IPS-18a (cell line): ENCODE results near the gene PLET1.

ENCODE experiments used
- H3K27ac ChIP-seq: one replicate; pipeline ENCODE4 v1.5.1; 2013; ENCODE audit warnings: low read length
- H3K27me3 ChIP-seq: one replicate; pipeline ENCODE4 v1.6.1; 2013; ENCODE audit warnings: mild to moderate bottlenecking, low read length; ENCODE audit not compliant: control insufficient read depth, insufficient read depth
- H3K36me3 ChIP-seq: one replicate; pipeline ENCODE4 v1.6.1; 2013; ENCODE audit warnings: low read depth, low read length; ENCODE audit not compliant: control insufficient read depth
- H3K4me1 ChIP-seq: one replicate; pipeline ENCODE4 v1.6.1; 2013; ENCODE audit warnings: low read depth, low read length; ENCODE audit not compliant: control insufficient read depth
- H3K4me3 ChIP-seq: one replicate; pipeline ENCODE4 v1.5.1; 2013; ENCODE audit warnings: low read length
- H3K9ac ChIP-seq: one replicate; pipeline ENCODE4 v1.6.1; 2013; ENCODE audit warnings: mild to moderate bottlenecking, low read length, moderate library complexity
- H3K9me3 ChIP-seq: one replicate; pipeline ENCODE4 v1.6.1; 2013; ENCODE audit warnings: low read depth, low read length; ENCODE audit not compliant: control insufficient read depth

PLET1 gene

DNA sequence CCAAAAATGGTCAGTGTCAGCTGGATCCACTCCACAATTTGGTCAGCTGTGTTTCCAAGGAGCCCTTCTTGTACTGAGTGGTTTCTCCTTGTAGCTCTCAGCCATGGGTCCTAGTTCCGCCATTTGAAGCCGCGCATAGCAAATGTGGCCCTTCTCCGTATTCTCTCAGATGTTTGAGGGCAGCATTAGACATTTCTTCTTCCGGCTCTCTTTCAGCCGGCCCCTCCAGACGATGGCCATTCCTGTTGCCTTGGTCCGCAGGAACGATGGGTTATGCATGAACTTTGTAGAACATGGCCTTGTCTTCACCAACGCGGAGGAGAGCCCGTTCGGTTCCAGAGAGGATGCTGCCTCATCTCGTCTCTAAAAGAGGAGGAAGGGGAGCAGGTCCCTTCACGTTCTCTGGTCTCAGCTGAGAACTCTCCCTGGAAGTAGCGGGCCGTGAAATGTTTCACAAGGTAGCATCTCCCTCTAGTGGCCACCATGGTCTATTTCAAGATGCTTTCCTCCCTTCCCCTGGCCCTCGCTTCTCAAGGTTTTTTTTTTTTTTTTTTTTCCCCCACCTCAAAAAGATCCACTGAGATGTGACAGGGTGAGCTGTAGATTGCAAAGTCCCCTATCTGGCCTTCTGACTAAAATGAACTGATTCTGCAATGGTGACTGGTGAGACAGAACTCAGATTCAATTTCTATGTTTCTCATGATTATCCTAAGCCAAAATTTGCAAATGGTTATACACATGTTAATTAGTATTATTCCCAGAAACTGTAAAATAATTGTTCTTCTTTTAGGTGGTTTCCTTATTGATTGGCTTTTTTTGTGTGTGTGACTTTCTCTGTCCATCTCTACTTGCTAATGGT is 19.8 kb upstream of the PLET1 start:
- Histone ChIP-seq H3K4me3 (peak overlapping the region; percentile 50), H3K36me3 (no peaks in the 10 kb centered on the region), H3K27ac (no peak overlapping the region), H3K9ac (no peak overlapping the region), H3K4me1 (peaks cover under 1% of the 10 kb centered on the region), H3K9me3 (no peaks in the 10 kb centered on the region), H3K27me3 (no peaks in the 10 kb centered on the region)

DNA sequence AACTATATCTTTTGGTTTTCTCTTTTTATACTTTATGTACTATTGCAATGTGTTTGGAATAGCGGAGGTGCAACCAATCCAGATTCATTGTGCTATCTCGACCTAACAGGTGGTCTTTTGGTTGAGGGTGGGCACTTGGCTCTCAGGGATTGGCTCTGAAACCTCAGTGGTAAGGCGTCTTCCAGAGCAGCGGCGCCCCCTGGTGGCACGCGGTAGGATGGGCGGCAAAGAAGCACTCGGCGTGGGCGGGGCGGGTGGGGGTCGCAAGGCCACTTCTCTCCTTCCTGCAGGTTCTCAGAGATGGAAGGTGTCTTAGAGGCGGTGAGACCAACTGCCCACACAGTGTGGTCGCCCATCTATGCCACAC is 19.2 kb upstream of the PLET1 start:
- H3K4me3 ChIP-seq, result peak overlapping the region; percentile 50
- no peak overlapping the region for H3K27ac ChIP-seq

DNA sequence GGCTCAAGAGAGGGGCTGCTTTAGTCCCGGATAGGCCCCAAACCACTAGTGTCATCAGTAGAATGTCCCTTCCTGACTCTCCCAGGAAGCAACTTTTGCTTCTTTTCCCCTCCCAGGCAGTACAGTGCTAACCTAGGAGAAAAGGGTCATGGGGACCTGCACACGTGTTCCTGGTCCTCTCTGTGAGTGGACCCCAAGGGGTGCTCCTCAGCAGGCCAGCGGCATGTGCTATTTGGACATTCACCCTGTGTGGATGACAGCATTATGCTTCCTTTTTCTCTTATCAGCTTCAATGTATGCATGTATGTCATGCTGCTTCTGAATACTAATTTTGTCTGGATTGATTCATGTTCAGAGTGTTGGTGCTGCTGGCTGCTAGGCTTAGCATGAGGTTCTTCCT is 18.1 kb upstream of the PLET1 start:
- Histone ChIP-seq H3K9ac (no peak overlapping the region), H3K36me3 (no peaks in the 10 kb centered on the region), H3K4me1 (no peaks in the 10 kb centered on the region), H3K9me3 (no peaks in the 10 kb centered on the region), H3K4me3 (no peak overlapping the region), H3K27ac (no peak overlapping the region), H3K27me3 (no peaks in the 10 kb centered on the region)

More for the DNA sequence above, 19.2 kb upstream of the PLET1 start:
- Histone ChIP-seq H3K9ac (no peak overlapping the region), H3K4me1 (no peaks in the 10 kb centered on the region), H3K27me3 (no peaks in the 10 kb centered on the region), H3K36me3 (no peaks in the 10 kb centered on the region), H3K9me3 (no peaks in the 10 kb centered on the region)

DNA sequence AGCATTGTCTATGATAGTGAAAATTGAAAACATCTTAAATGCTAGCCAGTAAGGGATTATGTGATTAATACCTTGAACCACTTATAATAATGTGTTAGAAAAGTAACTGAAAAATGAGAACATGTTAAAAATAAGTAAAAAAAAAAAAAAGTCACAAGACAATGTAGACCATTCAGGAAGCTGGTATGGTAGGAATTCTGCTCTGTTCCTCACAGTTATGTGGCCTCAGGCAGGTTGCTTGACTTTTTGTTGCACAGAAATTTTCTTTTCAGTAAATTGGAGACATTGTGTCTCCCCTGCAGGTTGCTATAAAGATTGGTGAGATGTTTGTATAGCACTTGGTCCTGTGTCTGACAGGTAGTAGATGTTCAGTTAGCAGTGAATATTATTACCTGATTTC is 17.3 kb upstream of the PLET1 start:
- H3K4me3 ChIP-seq, result no peak overlapping the region
- no peaks in the 10 kb centered on the region for H3K4me1 ChIP-seq
- no peaks in the 10 kb centered on the region for H3K27me3 ChIP-seq
- no peaks in the 10 kb centered on the region for H3K9me3 ChIP-seq
- H3K9ac ChIP-seq, result no peak overlapping the region
- no peak overlapping the region for H3K27ac ChIP-seq
- H3K36me3 ChIP-seq, result no peaks in the 10 kb centered on the region

DNA sequence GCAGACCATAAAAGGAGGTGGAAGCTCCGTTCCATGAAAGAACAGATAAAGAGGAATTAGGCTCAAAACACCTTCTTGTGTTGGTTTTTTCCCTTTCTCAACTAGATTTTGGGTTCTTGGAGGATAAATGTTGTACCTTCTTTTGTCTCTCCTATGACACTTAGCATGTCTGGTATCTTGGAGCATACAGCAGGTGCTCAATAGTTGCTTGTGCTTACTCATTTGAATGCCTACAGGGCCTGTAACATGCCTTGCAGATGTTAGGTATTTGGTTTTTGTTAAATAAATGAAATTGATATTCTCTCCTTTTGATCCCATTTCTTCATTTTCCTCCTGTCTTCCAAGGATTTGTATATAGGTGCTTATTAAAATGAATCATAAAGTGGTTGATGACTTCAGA is 16.4 kb upstream of the PLET1 start:
- H3K4me1 ChIP-seq, result no peaks in the 10 kb centered on the region
- H3K27me3 ChIP-seq, result no peaks in the 10 kb centered on the region
- H3K4me3 ChIP-seq, result no peak overlapping the region
- no peak overlapping the region for H3K9ac ChIP-seq
- H3K36me3 ChIP-seq, result no peaks in the 10 kb centered on the region
- H3K9me3 ChIP-seq, result no peaks in the 10 kb centered on the region
- H3K27ac ChIP-seq, result no peak overlapping the region

DNA sequence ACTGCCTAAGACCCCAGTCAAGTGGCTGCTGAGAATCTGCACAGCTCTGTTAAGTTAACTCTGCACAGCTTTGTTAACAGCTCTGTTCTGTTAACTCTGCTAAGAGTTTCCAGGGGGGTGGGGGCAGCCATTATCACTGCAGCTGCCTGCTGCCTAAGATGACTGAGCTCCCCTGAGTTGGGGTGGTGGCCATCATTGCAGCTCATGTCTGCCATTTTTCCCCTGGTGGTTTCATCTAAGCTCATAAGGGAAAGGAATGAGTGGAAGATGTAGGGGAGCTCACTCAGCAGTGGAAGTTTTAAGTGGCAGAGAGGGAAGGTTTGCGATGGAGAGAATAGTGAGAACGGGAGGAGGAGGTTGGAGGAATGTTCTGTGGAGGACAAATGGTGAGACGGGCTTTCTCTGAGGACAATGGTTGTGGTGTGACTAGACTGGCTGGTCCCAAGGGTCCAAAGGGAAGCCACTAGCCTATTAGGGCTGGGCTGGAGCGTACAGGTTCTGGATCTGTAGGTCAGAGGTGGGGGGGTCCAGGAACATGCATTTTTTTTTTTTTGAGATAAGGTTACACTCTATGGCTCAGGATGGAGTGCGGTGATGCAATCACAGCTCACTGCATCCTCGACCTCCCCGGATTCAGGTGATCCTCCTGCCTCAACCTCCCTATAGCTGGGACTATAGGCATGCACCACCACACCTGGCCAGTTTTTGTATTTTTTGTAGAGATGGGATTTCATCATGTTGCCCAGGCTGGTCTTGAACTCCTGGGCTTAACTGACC is 13.5 kb upstream of the PLET1 start:
- Histone ChIP-seq H3K36me3 (no peaks in the 10 kb centered on the region), H3K4me3 (no peak overlapping the region), H3K9me3 (no peaks in the 10 kb centered on the region), H3K4me1 (no peaks in the 10 kb centered on the region), H3K27ac (no peak overlapping the region), H3K9ac (no peak overlapping the region), H3K27me3 (no peaks in the 10 kb centered on the region)

DNA sequence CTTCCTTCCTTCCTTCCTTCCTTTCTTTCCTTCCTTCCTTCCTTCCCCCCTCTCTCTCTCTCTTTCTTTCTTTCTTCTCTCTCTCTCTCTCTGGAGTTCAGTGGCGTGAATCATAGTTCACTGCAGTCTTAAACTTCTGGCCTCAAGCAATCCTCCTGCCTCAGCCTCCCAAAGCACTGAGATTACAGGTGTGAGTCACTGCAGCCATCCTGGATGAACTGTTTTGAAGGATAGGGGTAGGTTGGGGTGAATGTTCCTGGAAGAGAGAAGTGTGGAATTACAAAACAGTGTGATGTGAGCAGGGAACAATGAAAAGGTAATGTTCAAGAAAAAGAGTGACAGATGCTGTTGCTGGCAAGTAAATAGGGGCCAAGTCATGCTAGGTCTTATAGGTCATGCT is 12.4 kb upstream of the PLET1 start:
- Histone ChIP-seq H3K27ac (no peak overlapping the region), H3K4me1 (no peaks in the 10 kb centered on the region), H3K27me3 (no peaks in the 10 kb centered on the region), H3K36me3 (no peaks in the 10 kb centered on the region), H3K9ac (no peak overlapping the region), H3K9me3 (no peaks in the 10 kb centered on the region), H3K4me3 (no peak overlapping the region)

DNA sequence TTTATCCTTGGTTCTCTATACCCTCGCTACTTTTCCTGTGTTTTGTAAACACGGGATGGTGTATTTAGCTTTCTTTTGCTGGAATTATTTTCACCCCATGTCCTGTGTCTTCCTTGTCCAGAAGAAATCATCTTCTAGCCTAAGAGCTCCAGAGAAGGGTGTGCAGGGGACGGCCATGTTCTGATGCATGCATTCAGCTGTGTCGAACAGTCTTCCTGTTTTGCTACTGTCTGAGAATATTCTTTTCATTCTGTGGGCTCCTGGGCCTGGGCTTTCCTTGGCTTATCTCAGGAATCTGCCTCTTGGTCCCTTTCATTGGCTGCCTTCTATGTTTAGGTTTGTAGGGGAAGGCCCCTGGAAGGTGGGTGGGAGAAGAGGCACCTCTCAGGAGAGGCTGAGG is 10.6 kb upstream of the PLET1 start:
- no peaks in the 10 kb centered on the region for H3K4me1 ChIP-seq
- H3K27ac ChIP-seq, result no peak overlapping the region
- H3K9me3 ChIP-seq, result no peaks in the 10 kb centered on the region
- no peak overlapping the region for H3K4me3 ChIP-seq
- no peak overlapping the region for H3K9ac ChIP-seq
- no peaks in the 10 kb centered on the region for H3K27me3 ChIP-seq
- no peaks in the 10 kb centered on the region for H3K36me3 ChIP-seq

DNA sequence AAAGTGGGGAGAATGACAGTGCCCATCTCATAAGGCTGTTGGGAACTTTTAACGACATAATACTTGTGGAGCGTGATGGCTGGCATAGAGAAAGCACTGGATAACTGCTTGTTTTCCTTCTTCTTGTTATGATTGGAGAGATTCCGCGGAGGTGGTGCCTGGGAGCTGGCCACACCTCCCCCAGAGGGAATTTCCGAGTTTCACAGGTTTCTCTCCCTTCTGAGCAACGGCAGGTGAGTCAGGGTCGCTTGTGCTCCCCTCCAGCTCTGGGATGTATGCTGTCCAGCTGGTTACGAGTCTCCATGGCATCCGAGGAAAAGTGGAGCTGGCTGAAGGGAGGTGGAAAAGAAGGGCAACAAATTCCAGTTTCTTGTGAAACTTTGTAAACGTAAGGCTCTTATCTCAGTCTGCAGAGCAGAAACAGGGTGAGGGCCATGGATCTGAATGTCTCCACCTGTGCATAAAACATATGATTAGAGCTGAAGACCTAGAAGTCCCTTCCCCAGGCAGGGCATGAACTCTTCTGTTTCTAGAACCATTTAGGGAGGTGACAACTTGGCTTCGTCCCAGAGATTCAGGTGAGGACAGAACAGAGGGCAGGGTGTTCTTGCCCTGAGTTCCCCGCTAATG is 10.0 kb upstream of the PLET1 start:
- Histone ChIP-seq H3K9me3 (no peaks in the 10 kb centered on the region), H3K9ac (no peak overlapping the region), H3K4me1 (no peaks in the 10 kb centered on the region), H3K4me3 (no peak overlapping the region), H3K36me3 (no peaks in the 10 kb centered on the region), H3K27me3 (no peaks in the 10 kb centered on the region), H3K27ac (no peak overlapping the region)

DNA sequence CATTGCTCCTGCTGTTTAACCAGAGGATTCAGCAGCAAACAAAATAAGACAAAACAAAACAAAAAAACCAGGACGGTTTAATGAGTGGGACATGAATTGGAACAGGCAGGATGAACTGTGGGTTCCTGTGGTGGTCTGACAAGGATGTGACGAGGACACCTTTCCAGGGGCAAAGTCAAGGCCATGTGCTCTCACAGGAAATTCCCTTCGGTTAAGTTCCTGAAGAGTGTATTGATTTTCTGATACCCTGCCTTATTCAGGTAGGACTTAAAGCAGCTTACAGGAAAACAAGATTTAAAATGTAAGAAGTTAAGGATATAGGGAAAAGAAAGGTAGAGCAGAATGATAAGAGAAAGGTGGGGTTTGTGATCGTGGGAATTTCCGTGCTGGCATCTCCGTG is 8.5 kb upstream of the PLET1 start:
- H3K4me3 ChIP-seq, result no peak overlapping the region
- no peaks in the 10 kb centered on the region for H3K9me3 ChIP-seq
- no peaks in the 10 kb centered on the region for H3K36me3 ChIP-seq
- no peak overlapping the region for H3K27ac ChIP-seq
- no peak overlapping the region for H3K9ac ChIP-seq
- H3K27me3 ChIP-seq, result no peaks in the 10 kb centered on the region
- no peaks in the 10 kb centered on the region for H3K4me1 ChIP-seq

DNA sequence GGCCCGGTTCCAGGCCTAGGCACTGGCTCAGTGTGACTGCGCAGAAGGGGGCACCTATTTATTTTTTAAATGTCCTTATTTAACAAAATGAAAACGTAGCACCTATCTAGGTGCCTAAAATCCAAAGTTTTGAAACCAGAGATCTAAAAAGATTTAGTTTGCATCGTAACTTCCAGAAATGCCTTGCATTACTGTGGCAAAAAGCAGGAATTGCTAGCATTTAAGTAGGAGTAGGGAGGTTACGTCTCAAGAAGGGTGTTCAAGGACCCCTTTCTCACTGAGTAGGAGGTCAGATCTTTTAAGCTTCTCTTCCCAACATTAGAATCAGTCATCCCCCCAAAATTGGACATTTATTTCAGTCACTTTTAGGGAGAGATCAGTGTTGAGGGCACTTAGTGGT is 7.7 kb upstream of the PLET1 start:
- no peaks in the 10 kb centered on the region for H3K9me3 ChIP-seq
- no peaks in the 10 kb centered on the region for H3K4me1 ChIP-seq
- no peaks in the 10 kb centered on the region for H3K36me3 ChIP-seq
- H3K27me3 ChIP-seq, result no peaks in the 10 kb centered on the region
- H3K4me3 ChIP-seq, result no peak overlapping the region
- H3K27ac ChIP-seq, result no peak overlapping the region
- no peak overlapping the region for H3K9ac ChIP-seq
